Activated CD4-positive, alpha-beta T cell treated with anti-CD3 and anti-CD28 coated beads for 48 hours (primary cell): ENCODE measurements around the gene MLH1.
A peak's percentile ranks its signal among the peaks of the same experiment; 100 is the strongest.

Experiments used
- DNase-seq: peaks from one replicate; pipeline ENCODE4 v3.0.0-alpha.2; 2020

Gene MLH1

GRCh38 chr3:36981006-36981405 lies 12.3 kb upstream of the MLH1 start:
- no peak for DNase-seq

- no peak for DNase-seq
Observed at GRCh38 chr3:36988356-36988755, 5.0 kb upstream of the MLH1 start.

- no peak for DNase-seq
Observed at GRCh38 chr3:36989005-36989404, 4.3 kb upstream of the MLH1 start.

GRCh38 chr3:36989568-36989967 lies 3.8 kb upstream of the MLH1 start:
- DNase-seq = no peak

- DNase-seq = peak; percentile 54
Observed at GRCh38 chr3:36991147-36991546, 2.2 kb upstream of the MLH1 start.

GRCh38 chr3:36991923-36992805 lies 1.2 kb upstream of the MLH1 start:
- DNase-seq = peak; percentile 34

GRCh38 chr3:36992806-36993325 lies 452 bp upstream of the MLH1 start, which contains the start of gene EPM2AIP1:
EPM2AIP1 (minus strand) TSS chr3:36993131; CDS start chr3:36993077, 54 bp downstream.
- no peak for DNase-seq

GRCh38 chr3:37014620-37015019 lies 21.3 kb downstream of the MLH1 start:
- no peak for DNase-seq

- DNase-seq = no peak
Observed at GRCh38 chr3:37015642-37016041, 22.3 kb downstream of the MLH1 start.

- DNase-seq = no peak
Observed at GRCh38 chr3:37016903-37017302, 23.6 kb downstream of the MLH1 start.

- no peak for DNase-seq
Observed at GRCh38 chr3:37017683-37018082, 24.4 kb downstream of the MLH1 start.

GRCh38 chr3:37024092-37024491 lies 30.8 kb downstream of the MLH1 start:
- no peak for DNase-seq

- DNase-seq = no peak
Observed at GRCh38 chr3:37024820-37025405, 31.6 kb downstream of the MLH1 start.

- no peak for DNase-seq
Observed at GRCh38 chr3:37025561-37026335, 32.4 kb downstream of the MLH1 start.

GRCh38 chr3:37026851-37027250 lies 33.5 kb downstream of the MLH1 start:
- DNase-seq = no peak

- DNase-seq = no peak
Observed at GRCh38 chr3:37028329-37028728, 35.0 kb downstream of the MLH1 start.

GRCh38 chr3:37029111-37029510 lies 35.8 kb downstream of the MLH1 start:
- DNase-seq = no peak

GRCh38 chr3:37029516-37030163 lies 36.3 kb downstream of the MLH1 start:
- DNase-seq = no peak

- no peak for DNase-seq
Observed at GRCh38 chr3:37030588-37030987, 37.3 kb downstream of the MLH1 start.

GRCh38 chr3:37031096-37031682 lies 37.9 kb downstream of the MLH1 start:
- no peak for DNase-seq

- DNase-seq = no peak
Observed at GRCh38 chr3:37032961-37033360, 39.6 kb downstream of the MLH1 start.

GRCh38 chr3:37037352-37037751 lies 44.0 kb downstream of the MLH1 start:
- no peak for DNase-seq
